ENCODE data around the gene HLA-DPA1.
"Not testable (repeated sequence)": the region's sequence is repeated elsewhere in the genome, so short reads cannot be mapped to it uniquely, and the experiment has no call there.

Gene HLA-DPA1

DNA sequence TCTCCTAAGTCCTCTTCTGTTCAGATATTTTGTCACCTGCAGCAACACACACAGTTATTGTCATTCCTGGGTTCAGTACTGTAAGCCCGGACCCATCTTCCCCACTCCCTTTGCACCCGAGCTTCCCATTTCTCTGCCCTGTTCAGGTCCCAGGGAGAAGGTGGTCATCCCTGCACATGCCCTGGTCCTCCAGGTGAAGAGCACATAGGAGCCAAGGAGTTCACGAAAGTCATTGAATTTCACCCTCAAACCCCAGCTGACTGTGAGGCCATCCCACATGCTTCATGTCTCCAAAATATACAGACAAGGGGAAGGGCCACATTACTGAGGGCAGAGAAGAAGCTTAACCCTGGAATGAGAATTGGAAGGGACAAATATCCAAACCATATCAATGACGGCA, 8.1 kb downstream of the HLA-DPA1 start:
- H3K4me3 ChIP-seq (ENCODE audit: low read depth, low read length): no peak overlapping the region

DNA sequence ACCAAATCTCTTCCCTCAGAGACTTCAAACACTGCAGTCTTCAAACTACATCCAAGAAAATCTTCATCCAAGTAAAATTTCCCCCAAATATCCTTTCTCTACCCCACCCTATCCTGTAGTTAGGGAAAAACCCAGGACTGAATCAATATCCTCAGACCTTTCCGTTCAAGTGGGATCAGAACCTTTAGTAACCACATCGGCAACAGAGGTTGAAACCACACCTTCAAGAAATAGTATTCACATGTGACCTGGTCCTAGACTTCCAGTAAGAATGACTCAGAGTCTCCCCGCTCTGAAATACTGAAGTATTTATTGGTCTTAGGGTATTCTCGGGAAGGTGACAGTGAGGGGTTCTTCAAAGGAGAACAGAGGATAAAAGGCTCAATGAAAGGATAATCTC, 8.7 kb downstream of the HLA-DPA1 start:
- H3K4me3 ChIP-seq (ENCODE audit: low read depth, low read length): no peak overlapping the region

DNA sequence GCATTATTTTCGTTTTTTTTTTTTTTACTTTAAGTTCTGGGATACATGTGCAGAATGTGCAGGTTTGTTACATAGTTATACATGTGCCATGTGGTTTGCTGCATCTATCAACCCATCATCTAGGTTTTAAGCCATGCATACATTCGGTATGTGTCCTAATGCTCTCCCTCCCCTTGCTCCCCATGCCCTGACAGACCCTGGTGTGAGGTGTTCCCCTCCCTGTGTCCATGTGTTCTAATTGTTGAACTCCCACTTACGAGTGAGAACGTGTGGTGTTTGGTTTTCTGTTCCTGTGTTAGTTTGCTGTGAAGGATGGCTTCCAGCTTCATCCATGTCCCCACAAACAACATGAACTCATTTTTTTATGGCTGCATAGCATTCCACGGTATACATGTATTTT, 10.0 kb downstream of the HLA-DPA1 start:
- H3K4me3 ChIP-seq (ENCODE audit: low read depth, low read length): not testable (repeated sequence)

DNA sequence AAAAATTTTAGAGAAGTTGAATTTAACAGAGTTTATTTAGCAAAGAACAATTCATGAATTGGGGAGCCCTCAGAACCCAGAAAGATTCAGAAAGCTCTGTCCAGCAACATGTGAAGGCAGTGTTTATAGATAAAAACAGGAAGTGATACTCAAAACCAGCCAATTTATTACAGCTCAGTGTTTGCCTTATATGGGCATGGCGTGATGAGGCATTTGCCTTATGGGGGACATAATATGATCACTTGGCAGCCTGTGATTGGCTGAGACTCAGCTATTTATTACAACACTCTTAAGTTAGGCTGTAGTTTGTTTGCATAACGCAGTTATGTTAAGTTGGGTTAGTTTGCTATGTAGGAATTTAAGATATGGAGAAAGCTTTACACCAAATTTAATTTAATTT, 11.5 kb downstream of the HLA-DPA1 start:
- H3K4me3 ChIP-seq (ENCODE audit: low read depth, low read length): no peak overlapping the region

- H3K4me3 ChIP-seq (ENCODE audit: low read depth, low read length): no peak overlapping the region
Observed at GRCh38 chr6:33057222-33058150, 16.0 kb downstream of the HLA-DPA1 start.

- no peak overlapping the region for H3K4me3 ChIP-seq (ENCODE audit: low read depth, low read length)
Observed at GRCh38 chr6:33053230-33053629, 20.2 kb downstream of the HLA-DPA1 start.

DNA sequence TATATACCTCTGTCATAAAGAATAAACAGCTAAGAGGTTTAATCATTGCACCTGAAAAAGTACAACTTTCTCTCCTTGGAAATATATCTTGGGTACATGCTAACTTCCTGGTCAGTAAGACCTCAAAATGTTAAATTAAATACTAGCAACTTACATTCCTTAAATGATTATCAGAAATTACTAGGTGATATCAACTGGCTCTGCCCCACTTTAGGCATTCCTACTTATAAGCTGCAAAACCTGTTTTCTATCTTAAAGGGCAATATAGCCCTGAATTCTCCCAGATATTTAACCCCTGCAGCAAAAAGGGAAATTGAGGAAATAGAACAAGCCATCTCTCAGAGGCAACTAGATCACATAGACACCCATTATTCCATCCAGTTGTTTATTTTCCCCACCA, 20.8 kb downstream of the HLA-DPA1 start:
- no peak overlapping the region for H3K4me3 ChIP-seq (ENCODE audit: low read depth, low read length)

- H3K4me3 ChIP-seq (ENCODE audit: low read depth, low read length): no peak overlapping the region
Observed at GRCh38 chr6:33050014-33050810, 23.2 kb downstream of the HLA-DPA1 start.

- no peak overlapping the region for H3K4me3 ChIP-seq (ENCODE audit: low read depth, low read length)
Observed at GRCh38 chr6:33049323-33050013, 24.0 kb downstream of the HLA-DPA1 start.

- no peak overlapping the region for H3K4me3 ChIP-seq (ENCODE audit: low read depth, low read length)
Observed at GRCh38 chr6:33040157-33040556, 33.3 kb downstream of the HLA-DPA1 start.

GRCh38 chr6:33036535-33036934, 36.9 kb downstream of the HLA-DPA1 start:
- H3K4me3 ChIP-seq (ENCODE audit: low read depth, low read length): no peak overlapping the region

DNA sequence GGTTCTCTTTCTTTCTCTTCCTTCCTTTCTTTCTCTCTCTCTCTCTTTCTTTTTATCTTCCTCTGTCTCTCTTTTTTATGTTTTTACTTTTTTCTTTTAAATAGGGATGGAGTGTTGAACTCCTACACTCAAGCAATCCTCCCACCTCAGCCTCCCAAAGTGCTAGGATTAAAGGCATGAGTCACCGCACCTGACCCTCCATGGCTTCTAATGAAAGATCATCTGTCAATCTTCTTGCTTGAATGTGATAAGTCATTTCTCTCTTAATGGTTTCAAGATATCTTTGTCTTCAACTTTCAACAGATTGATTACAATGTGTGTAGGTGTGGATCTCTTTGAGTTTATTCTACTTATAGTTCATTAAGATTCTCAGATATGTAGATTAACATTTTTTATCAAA, 38.9 kb downstream of the HLA-DPA1 start:
- no peak overlapping the region for H3K4me3 ChIP-seq (ENCODE audit: low read depth, low read length)

DNA sequence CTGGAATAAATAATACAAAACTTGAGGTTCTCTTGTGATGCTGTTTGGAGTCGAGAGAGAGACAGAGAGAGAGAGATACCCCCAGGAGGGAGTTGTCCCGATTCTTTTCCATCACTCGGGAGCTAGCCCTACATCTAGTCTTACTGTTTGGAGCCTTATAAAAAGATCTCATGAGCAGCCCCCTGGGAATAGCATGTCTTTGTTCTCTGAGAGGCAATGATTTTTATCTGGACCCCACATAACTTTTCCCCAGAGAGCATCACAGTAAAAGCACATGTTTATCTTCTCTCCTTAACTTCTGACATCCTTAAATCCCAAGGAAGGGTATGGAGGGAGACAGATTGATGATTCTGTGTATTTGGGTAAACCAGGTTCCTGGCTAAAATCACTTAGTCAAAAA, 43.2 kb downstream of the HLA-DPA1 start:
- H3K4me3 ChIP-seq (ENCODE audit: low read depth, low read length): no peak overlapping the region

DNA sequence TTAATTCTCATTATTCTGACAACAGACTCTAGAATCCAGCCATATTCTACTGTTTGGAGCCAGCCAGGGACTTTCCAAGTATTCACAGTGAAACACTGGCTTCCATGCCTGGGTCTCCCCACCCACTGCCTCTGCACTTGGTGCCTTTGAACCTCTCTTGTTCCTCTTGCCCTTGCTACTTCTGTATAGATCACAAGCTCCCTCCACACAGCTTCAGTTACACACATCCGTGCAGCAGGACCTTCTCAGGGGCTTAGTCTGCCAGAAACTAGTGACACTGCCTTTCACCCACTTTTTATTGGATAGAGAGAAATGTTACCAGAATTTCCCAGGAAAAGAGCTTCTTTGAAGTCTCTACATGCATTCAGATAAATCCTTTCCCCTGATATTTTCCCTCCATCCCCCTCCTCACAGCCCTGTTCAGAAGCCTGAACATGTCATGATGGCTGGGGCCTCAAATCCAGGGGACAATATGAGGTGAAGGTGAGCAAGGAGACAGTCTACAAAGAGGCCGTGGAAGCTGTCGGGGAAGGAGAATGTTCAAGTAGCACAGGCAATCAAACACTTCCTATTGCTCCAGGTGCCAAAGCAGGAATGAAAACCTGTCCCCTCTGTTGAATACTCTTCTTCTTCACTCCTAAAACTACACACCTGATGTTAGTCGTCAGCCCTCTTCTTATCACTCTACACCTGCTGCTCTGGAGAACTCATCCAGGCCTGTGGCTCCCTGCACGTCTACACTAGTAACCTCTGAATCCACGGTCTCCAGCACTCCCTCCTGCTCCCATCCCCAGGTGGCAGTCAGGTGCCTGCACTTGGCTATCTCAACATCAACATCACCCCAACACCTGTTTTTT, 43.9 kb downstream of the HLA-DPA1 start:
- H3K4me3 ChIP-seq (ENCODE audit: low read depth, low read length): no peak overlapping the region

GRCh38 chr6:33028220-33028849, 45.1 kb downstream of the HLA-DPA1 start:
- H3K4me3 ChIP-seq (ENCODE audit: low read depth, low read length): no peak overlapping the region

DNA sequence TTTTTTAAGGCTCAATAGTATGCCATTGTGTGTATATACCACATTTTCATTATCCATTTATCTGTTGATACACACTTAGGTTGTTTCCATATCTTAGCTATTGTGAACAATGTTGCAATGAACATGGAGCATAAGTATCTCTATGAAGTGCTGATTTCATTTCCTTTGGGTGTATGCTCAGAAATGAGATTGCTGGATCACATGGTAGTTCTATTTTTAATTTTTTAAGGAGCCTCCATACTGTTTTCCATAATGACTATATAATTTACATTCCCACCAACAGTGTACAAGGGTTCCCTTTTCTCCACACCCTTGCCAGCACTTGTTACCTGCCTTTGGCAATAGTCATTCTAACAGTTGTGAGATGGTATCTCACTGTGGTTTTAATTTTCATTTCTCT, 48.9 kb downstream of the HLA-DPA1 start:
- no peak overlapping the region for H3K4me3 ChIP-seq (ENCODE audit: low read depth, low read length)

DNA sequence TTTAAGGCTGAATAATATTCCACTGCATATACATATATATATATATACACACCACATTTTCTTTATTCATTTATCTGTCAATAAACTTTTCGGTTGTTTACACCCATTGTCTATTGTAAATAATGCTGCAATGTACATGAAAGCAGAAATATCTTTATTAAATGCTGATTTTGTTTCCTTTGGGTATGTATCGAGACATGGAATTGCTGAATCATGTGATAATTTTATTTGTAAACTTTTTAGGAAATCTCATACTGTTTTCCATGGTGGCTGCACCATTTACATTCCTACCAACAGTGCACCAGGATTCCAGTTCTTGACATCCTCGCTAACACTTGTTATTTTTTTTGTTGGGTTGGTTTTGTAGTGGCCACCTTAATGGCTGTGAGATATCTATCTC, 49.9 kb downstream of the HLA-DPA1 start:
- no peak overlapping the region for H3K4me3 ChIP-seq (ENCODE audit: low read depth, low read length)

DNA sequence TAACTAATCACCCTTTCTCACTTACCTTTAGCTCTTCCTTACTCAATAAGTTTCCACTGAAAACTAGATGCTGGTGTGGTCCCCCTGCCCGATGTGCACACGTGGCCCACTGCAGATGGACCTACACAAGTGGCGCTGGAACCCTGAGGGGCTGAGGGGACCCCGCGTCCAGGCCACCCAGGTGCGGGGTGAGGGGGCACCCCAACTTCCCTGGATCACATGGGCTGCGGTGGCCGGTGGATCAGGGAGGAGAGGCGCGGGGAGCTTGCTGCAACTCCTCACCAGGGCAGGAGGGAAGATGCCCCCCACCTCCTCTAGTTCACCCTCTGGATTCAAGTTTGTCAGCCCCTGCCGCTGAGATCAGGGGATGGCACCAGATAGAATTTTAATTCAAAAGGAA, 51.5 kb downstream of the HLA-DPA1 start:
- H3K4me3 ChIP-seq (ENCODE audit: low read depth, low read length): no peak overlapping the region

DNA sequence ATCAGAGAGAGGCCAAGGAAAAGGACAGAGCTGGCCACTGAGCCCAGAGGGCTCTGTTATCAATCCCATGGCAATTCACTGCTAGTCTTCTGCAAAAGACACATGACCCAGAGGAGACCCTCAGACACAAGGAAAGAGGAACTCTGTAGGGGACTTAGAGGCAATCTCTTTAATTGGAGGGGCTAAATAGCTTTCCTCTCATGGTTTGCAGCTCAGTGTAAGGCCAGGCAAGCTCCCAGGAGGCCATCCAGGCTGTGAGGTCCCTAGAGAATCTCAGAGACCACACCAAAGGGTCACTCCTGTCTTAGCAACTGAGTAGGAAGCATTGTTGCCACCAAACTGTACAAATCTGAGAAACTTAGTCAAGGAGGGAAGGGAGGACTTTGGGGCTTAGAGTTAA, 54.1 kb downstream of the HLA-DPA1 start:
- no peak overlapping the region for H3K4me3 ChIP-seq (ENCODE audit: low read depth, low read length)

GRCh38 chr6:33018904-33019303, 54.5 kb downstream of the HLA-DPA1 start:
- H3K4me3 ChIP-seq (ENCODE audit: low read depth, low read length): no peak overlapping the region

All from iPS-11a (cell line).